ENCODE data around the gene DNAJC30.
"Not testable (repeated sequence)": the region's sequence is repeated elsewhere in the genome, so short reads cannot be mapped to it uniquely, and the experiment has no call there.

DNAJC30 gene

DNA sequence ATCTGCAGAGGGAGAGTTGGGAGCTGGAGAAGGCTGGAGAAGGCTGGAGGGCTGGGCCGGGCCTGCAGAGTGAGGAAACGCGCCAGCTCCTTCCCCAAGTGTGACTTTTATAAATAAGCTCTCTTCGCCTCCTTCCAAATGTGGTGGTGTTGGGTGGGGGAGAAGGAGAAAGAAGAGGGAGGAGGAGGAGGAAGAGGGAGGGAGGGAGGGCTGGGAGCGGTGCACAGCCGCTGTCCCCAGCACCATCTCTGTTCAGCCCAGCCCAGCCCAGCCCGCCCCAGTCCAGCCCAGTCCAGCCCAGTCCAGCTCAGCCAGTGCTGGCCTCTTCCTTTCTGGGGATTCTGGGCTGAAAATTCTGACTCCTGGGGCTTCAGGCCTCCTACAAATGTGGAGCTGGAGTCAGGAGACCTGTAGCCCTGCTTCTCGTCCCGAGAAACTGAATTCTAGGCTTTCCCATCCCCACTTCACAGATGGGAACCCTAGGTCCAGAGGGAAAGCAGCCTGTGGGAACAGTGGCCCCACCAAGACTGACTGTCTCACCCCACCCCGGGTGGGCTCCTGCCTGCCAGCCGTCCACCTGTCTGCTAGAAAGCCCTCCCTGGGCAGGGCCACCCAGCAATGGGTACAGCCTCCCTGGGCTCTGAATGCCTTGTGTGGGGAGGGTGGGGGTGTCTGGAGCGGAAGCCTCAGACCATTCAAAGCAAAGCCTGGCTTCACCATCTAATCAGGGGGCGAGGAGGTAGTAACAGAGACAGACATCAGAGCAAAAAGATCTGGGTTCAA lies 34.0 kb upstream of the DNAJC30 start:
- peak overlapping the region; percentile 81 for H3K4me3 ChIP-seq (replicated peaks; ENCODE audit: low read depth, low read length)
- TF ChIP-seq, protein P1, sequence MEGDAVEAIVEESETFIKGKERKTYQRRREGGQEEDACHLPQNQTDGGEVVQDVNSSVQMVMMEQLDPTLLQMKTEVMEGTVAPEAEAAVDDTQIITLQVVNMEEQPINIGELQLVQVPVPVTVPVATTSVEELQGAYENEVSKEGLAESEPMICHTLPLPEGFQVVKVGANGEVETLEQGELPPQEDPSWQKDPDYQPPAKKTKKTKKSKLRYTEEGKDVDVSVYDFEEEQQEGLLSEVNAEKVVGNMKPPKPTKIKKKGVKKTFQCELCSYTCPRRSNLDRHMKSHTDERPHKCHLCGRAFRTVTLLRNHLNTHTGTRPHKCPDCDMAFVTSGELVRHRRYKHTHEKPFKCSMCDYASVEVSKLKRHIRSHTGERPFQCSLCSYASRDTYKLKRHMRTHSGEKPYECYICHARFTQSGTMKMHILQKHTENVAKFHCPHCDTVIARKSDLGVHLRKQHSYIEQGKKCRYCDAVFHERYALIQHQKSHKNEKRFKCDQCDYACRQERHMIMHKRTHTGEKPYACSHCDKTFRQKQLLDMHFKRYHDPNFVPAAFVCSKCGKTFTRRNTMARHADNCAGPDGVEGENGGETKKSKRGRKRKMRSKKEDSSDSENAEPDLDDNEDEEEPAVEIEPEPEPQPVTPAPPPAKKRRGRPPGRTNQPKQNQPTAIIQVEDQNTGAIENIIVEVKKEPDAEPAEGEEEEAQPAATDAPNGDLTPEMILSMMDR (IDR thresholded peaks at IDR 0.05; ENCODE audit: low read length, missing control alignments), result no peak
- DNase-seq (ENCODE audit: low read depth), result no peak

DNA sequence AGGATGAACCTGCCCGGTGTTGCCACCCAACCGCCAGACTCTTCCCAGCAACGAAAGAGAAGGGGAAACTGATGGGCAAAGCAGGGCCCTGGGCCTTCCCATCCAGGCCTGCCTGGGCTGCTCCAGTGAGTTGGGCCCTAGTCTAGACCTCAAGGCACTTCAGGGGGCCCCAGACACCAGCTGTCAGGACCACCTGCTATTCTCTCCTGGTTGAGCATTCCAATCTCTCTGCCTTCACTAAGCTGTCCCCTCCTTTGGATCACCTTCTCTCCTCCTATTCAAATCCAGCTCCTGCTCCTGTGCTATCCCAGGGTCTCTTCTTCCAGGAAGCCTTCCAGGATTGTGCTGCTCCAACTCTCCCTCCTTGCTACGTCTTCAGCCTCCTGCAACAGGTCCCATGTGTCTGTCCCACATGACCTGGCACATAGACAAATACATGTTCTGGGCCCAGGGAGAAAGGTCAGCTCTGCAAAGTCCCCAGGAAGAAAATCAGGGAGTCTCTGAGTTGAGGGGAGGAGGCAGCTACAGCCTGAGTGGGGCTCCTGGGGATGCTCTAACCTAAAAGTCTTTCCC lies 33.2 kb upstream of the DNAJC30 start:
- TF ChIP-seq, protein P1 (IDR thresholded peaks at IDR 0.05; ENCODE audit: low read length, missing control alignments), result no peak
- no peak for DNase-seq (ENCODE audit: low read depth)
- H3K4me3 ChIP-seq (replicated peaks; ENCODE audit: low read depth, low read length), result no peak overlapping the region

DNA sequence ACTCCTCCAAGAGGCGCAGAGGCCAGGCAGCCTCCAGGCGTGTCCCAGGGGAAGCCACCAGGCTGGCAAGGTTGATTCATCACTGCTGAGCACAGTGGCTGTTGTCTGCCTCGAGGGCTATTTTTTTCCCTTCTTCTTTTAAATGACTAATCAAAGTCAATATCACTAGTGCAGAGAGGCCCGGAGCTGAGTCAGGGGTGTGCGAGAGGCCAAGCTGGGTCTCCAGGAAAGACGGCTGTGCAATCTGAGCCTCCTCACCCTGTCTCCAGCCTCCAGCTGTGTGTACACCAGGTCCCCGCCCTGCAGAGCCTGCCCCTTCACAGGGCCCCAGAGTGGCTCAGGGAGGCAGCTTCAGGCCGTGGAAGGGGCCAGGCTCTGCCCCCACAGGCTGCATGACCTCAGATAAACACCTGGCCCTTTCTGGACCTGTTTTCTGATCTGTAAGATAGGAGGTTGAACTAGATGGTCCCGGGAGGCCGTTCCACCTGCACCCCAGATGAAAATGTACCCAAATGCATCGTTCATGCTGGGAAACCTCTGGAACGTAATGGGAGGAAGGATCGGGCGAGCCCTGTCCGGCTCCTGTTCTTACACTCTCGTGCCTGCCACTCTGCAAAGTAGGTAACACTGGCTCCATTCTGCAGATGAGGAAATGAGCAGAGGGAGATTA lies 32.5 kb upstream of the DNAJC30 start:
- TF ChIP-seq, protein P1 (IDR thresholded peaks at IDR 0.05; ENCODE audit: low read length, missing control alignments), result no peak
- H3K4me3 ChIP-seq (replicated peaks; ENCODE audit: low read depth, low read length), result no peak overlapping the region
- DNase-seq (ENCODE audit: low read depth), result peak; percentile 92

DNA sequence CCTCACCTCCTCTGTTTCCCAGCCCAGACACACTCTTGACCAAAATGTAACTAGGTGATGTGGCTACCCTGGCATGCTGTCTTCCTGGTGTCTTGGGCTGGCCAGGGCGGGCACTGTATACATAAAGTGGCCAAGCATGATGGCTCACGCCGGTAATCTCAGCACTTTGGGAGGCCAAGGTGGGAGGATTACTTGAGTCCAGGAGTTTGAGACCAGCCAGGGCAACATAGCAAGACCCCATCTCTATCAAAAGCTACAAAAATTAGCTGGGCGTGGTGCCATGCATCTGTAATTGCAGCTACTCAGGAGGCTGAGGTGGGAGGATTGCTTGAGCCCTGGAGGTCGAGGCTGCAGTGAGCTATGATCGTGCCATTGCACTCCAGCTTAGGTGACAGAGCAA lies 30.1 kb upstream of the DNAJC30 start:
- not testable (repeated sequence) for DNase-seq (ENCODE audit: low read depth); H3K4me3 ChIP-seq (replicated peaks; ENCODE audit: low read depth, low read length)

DNA sequence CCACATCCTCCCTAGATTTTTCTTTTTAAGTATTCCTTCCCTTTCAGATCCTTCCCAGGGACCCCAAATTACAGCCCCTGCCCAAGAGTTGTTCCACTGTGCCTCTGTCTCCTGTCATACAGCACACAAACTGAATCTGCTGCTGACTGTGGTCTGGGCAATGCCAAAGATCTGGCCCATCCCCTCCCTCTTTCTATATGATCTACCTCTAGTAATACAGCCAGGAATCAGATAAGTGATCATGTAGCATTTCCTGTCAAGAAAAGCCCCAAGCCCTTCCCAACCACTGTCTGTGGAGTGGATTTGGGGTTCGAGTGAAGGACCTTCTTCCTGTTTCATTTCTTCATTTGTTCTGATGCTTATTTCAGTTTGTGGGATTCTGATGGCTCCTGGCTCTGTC lies 29.5 kb upstream of the DNAJC30 start:
- no peak overlapping the region for H3K4me3 ChIP-seq (replicated peaks; ENCODE audit: low read depth, low read length)
- TF ChIP-seq, protein P1 (IDR thresholded peaks at IDR 0.05; ENCODE audit: low read length, missing control alignments), result no peak
- DNase-seq (ENCODE audit: low read depth), result no peak

DNA sequence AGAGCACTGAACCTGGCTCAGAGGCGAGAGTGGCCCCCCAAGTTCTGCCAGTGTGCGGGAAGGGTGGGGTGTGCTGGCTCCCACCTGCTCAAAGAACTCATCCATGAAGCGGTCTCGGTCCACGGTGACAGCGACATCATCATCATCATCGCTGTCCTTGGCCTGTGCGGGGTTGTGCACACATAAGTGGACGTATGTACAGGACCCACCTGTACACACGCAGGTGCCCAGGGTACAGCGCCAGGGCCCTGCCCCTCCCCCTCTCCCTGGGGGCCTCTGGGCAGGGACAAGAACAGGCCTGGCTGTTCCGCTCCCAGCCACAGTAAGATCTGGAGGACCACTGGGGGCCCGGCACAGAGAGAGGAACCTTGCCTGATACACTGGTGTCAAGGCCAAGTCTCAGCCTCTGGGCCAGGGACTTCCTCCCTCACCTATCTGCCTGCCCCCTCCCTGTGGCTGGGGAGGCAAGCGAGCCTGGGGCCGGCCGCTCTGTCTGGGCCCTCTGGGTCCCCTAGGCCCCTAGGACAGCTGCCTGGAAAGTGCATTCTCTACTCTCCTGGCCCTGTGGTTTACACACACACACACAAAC lies 25.8 kb upstream of the DNAJC30 start:
- DNase-seq (ENCODE audit: low read depth), result no peak
- no peak overlapping the region for H3K4me3 ChIP-seq (replicated peaks; ENCODE audit: low read depth, low read length)
- TF ChIP-seq, protein P1 (IDR thresholded peaks at IDR 0.05; ENCODE audit: low read length, missing control alignments), result no peak

DNA sequence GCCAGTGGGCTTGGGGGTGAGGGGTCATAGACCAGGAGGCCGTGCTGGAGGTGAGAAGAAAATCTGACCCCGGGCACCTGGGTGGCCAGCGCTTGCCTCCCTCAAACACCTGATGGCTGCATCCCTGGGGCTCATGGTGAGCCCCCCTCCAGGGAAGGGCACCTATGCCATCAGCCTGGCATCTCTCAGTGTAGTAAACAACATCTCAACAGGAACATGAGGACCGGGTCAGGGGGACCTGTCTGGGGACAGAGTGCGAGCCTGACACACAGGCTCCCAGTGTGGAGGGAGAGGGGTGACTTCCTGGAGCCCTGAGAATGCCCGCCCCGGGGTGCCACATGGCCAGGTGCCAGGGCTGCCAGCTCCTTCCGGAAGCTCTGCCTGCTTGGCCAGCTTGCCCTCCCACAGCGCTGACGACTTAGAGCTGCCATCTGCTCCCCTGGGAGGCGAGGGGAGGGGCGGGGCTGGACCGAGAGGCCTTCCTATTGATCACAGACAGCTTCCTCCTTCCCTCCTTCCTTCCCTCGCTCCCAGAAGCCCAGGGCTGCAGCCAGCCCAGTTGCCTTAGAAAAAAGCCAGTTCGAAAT lies 23.9 kb upstream of the DNAJC30 start:
- TF ChIP-seq, protein P1 (IDR thresholded peaks at IDR 0.05; ENCODE audit: low read length, missing control alignments), result no peak
- DNase-seq (ENCODE audit: low read depth), result no peak
- H3K4me3 ChIP-seq (replicated peaks; ENCODE audit: low read depth, low read length), result no peak overlapping the region

All from fibroblast of pulmonary artery (primary cell).